Aorta (tissue), 5 donors: ENCODE measurements around the gene NRL. TPM values are rescaled to one million over a fixed set of nuclear protein-coding genes. Genes with fewer than 3 reads are reported as not detected.

Experiments
- ATAC-seq: fragments of 200-7000 bp; cut with Tn5 transposase; one replicate; pipeline ENCODE4 v1.9.1; 2022; ENCODE audit warnings: moderate library complexity; ENCODE audit not compliant: low FRiP score
- DNase-seq, 2 donors: peaks; one replicate each; pipeline ENCODE4 v3.0.0-alpha.2; 2020
- H3K27ac ChIP-seq, 2 donors: one replicate each; pipeline ENCODE4 v1.5.1; 2013; ENCODE audit warnings: low read length in 2 of 2, mild to moderate bottlenecking in 2 of 2, moderate library complexity in 2 of 2, control low read depth in 1 of 2, inconsistent platforms in 1 of 2, low read depth in 1 of 2
- H3K27me3 ChIP-seq, 2 donors: one replicate each; pipeline ENCODE4 v1.6.1; 2013; ENCODE audit warnings: control low read depth in 1 of 2, low read length in 1 of 2, mild to moderate bottlenecking in 1 of 2, moderate library complexity in 1 of 2; ENCODE audit not compliant: insufficient read depth in 2 of 2, control insufficient read depth in 1 of 2
- H3K36me3 ChIP-seq, 2 donors: one replicate each; pipeline ENCODE4 v1.6.1; 2013; ENCODE audit warnings: control low read depth in 1 of 2, low read length in 1 of 2, mild to moderate bottlenecking in 1 of 2; ENCODE audit not compliant: insufficient read depth in 2 of 2, control insufficient read depth in 1 of 2
- H3K4me1 ChIP-seq, 2 donors: one replicate each; pipeline ENCODE4 v1.6.1; 2013; ENCODE audit warnings: low read length in 2 of 2, control low read depth in 1 of 2, mild to moderate bottlenecking in 1 of 2, moderate library complexity in 1 of 2; ENCODE audit not compliant: insufficient read depth in 2 of 2, control insufficient read depth in 1 of 2
- H3K4me3 ChIP-seq, 2 donors: one replicate each; pipeline ENCODE4 v1.5.1; 2013; ENCODE audit warnings: low read length in 2 of 2, control low read depth in 1 of 2, mild to moderate bottlenecking in 1 of 2
- H3K9me3 ChIP-seq: one replicate; pipeline ENCODE4 v1.6.1; 2013; ENCODE audit warnings: mild to moderate bottlenecking, low read length; ENCODE audit not compliant: control insufficient read depth
- WGBS, 2 donors: extraction: QIAGEN DNeasy Blood & Tissue Kit; methylation state at CpG; one replicate each; pipeline ENCODE4 v1.1.7; 2013; 5-methylcytosine and 5-hydroxymethylcytosine counted together
- intact Hi-C, 2 donors: fragments of 100-400 bp; cut with DNase I; formaldehyde crosslinking; loops; one replicate each; pipeline versions ENCODE4 v1.14.2 to v1.15.0; 2022
- polyA plus RNA-seq, 2 donors: library from polyadenylated mRNA; stranded (reverse); fragments of 200-250 nt; gene quantifications; one replicate each; pipeline ENCODE4 v1.2.3, GENCODE V29; 2013
- total RNA-seq, 2 donors: library from RNA; stranded (reverse); fragmentation: NEBNext Ultra II Directional; extraction: Animal tissue kit (Norgen Biotek cat#: 25700); gene quantifications; one replicate each; pipeline ENCODE4 v1.2.1, GENCODE V29; 2021
- donor health status: healthy with polysubstance abuse.
- donor health status: Bipolar disorder and iron deficiency.
- donor health status: DM: no; HTN: no; CAD: no.
- donor health status: DM: no; HTN: no; CAD: no.
- donor health status: DM: yes; HTN: yes; CAD: no.

NRL gene
- total and polyA plus RNA-seq, 4 donors = 0.63 to 1.4 (median 1.2) TPM

DNA sequence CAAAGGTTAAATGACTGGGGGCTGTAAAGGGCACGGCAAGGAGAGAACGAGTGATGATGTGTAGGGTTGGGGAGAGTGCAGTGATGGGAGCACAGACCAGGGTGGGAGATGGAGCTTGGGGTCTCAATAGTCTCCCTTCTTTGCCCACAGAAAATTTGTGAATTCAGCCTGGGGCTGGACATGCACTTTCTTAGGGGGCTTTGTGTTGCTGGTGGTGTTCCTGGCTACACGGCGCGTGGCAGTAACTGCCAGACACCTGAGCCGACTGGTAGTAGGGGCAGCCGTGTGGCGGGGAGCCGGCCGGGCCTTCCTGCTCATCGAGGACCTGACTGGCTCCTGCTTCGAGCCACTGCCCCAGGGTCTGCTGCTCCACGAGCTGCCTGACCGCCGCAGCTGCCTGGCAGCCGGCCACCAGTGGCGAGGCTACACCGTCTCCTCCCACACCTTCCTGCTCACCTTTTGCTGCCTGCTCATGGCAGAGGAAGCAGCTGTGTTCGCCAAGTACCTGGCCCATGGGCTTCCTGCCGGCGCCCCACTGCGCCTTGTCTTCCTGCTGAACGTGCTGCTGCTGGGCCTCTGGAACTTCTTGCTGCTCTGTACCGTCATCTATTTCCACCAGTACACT lies 17.4 kb upstream of the NRL start:
- no peaks in the 10 kb centered on the region for H3K36me3 ChIP-seq
- no peaks in the 10 kb centered on the region for H3K27me3 ChIP-seq
- H3K4me3 ChIP-seq = no peak overlapping the region
- intact Hi-C loops = no loop called here
- no peaks in the 10 kb centered on the region for H3K9me3 ChIP-seq
- H3K4me1 ChIP-seq = no peaks in the 10 kb centered on the region
- DNase-seq (peak; percentile 36 to 67), ATAC-seq (no peak)
- H3K27ac ChIP-seq = no peak overlapping the region
- 82 to 90% methylated on average over 24 of the region's 24 CpGs for WGBS, 2 donors

DNA sequence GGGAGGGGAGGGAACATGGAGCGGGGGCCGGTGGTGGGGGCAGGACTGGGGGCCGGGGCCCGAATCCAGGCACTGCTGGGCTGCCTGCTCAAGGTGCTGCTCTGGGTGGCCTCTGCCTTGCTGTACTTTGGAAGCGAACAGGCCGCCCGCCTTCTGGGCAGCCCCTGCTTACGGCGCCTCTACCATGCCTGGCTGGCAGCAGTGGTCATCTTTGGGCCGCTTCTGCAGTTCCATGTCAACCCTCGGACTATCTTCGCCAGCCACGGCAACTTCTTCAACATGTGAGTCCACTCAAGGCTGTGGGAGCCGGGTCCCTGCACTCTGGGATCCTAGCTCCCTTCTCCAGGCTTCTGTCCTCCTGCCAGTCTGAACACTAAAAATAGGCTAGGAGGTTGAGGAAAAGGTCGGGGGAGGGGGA lies 16.8 kb upstream of the NRL start:
- H3K27me3 ChIP-seq = no peaks in the 10 kb centered on the region
- H3K27ac ChIP-seq = no peak overlapping the region
- no peaks in the 10 kb centered on the region for H3K36me3 ChIP-seq
- 60 to 78% methylated on average over 13 to 15 of the region's 15 CpGs for WGBS, 2 donors
- H3K9me3 ChIP-seq = no peaks in the 10 kb centered on the region
- DNase-seq = peak; percentile 33 to 61
- H3K4me1 ChIP-seq = no peaks in the 10 kb centered on the region
- H3K4me3 ChIP-seq = no peak overlapping the region
- ATAC-seq = no peak
- intact Hi-C loops = no loop called here

DNA sequence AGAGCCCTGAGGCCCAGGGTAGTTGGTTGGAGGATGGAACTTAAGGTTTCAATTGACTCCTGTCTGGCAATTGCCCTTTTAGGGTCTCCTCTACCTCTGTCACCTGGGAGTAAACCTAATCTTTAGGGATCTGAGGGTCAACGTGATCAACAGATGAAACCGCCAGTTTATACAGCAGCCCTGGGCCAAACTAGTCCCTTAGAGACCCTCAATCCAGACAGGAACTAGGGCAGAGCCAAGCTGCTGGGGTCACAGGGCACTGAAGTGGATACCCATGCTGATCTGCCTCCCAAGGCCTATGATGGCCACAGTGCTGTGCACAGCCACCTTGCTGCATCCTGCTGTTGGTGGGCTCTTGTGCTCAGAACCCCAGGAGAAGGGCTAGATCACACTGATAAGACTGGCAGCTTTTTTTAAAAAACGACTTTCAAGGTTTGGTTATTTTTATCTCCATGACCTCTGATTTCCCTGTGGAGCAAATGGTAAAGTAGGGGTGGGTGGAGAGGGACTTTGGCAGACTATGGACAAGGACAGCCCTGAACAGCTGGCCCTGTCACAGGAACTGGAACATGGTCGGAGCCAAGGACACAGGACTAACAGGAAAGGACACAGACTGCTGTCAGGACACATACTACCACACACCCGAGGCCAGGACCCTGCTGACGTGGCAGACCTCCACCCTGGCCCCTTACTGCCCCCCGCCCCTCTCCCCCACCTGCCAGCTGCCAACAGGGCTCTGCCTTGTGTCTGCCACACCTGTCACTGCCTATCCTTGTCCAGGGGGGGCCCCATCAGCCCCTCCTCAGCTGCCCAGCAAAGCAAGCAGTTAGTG lies 16.2 kb upstream of the NRL start:
- ATAC-seq = no peak
- peak; percentile 29 to 72 for DNase-seq
- Histone ChIP-seq H3K9me3 (no peaks in the 10 kb centered on the region), H3K27ac (no peak overlapping the region), H3K27me3 (no peaks in the 10 kb centered on the region), H3K36me3 (no peaks in the 10 kb centered on the region), H3K4me3 (no peak overlapping the region), H3K4me1 (no peaks in the 10 kb centered on the region)
- WGBS, 2 donors = 64% methylated on average over 5 to 7 of the region's 7 CpGs
- intact Hi-C loops = no loop called here

DNA sequence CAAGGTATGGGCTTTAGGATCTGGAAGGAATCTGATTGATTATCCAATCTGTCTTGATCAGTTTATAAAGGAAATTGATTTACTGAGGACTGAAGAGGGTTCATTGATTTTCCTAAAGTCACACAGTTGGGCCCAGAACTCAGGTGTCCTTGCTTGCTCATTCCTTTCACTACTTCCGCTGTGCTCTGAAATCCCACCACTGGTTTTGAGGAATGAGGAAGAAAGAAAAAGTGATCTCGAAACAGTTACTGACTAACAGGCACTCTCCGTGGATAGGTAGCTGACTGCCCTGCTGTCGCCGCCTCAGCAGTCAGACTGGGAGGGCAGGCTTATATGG lies 15.6 kb upstream of the NRL start, which contains the start of gene FITM1:
Gene FITM1, plus strand, starts transcription at position 280 of the 337 bp plus-strand sequence. CDS start 905 bp downstream, outside the sequence.
- WGBS, 2 donors = 93 to 95% methylated on average over 5 of the region's 5 CpGs

DNA sequence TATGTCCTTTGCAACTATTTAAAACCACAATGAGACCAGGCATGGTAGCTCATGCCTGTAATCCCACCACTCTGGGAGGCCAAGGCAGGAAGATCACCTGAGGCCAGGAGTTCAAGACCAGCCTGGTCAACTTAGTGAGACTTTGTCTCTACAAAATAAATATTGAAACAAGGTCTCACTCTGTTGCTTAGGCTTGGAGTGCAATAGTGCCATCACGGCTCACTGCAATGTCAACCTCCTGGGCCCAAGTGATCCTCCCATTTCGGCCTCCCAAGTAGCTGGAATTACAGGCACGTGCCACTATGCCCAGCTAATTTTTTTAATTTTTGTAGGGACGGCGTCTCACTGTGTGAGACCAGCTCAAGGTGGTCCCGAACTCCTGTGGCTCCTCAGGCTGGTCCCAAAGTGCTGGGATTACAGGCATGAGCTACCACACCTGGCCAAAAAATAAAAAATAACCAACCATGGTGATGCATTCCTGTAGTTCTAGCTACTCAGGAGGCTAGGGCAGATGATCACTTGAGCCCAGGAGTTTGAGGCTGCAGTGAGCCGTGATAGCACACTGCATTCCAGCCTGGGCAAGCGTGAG lies 14.8 kb upstream of the NRL start:
- peak in 1 of 2 donors; percentile 16 for DNase-seq
- intact Hi-C loops = no loop called here
- H3K36me3 ChIP-seq = no peaks in the 10 kb centered on the region
- H3K4me3 ChIP-seq = no peak overlapping the region
- no peaks in the 10 kb centered on the region for H3K27me3 ChIP-seq
- no peaks in the 10 kb centered on the region for H3K9me3 ChIP-seq
- no peak overlapping the region for H3K27ac ChIP-seq
- WGBS, 2 donors = 88 to 91% methylated on average over 8 of the region's 8 CpGs
- no peaks in the 10 kb centered on the region for H3K4me1 ChIP-seq
- ATAC-seq = no peak

More for the DNA sequence above, 15.6 kb upstream of the NRL start, which contains the start of gene FITM1:
- ATAC-seq (no peak), DNase-seq (no peak)
- no peak within 1 kb of the TSS for H3K4me3 ChIP-seq
- H3K4me1 ChIP-seq = no peaks in the 10 kb centered on the region
- intact Hi-C loops = no loop called here
- H3K27ac ChIP-seq = no peak within 1 kb of the TSS
- H3K9me3 ChIP-seq = no peaks in the 10 kb centered on the region
- no peaks in the 10 kb centered on the region for H3K36me3 ChIP-seq
- H3K27me3 ChIP-seq = no peaks in the 10 kb centered on the region

DNA sequence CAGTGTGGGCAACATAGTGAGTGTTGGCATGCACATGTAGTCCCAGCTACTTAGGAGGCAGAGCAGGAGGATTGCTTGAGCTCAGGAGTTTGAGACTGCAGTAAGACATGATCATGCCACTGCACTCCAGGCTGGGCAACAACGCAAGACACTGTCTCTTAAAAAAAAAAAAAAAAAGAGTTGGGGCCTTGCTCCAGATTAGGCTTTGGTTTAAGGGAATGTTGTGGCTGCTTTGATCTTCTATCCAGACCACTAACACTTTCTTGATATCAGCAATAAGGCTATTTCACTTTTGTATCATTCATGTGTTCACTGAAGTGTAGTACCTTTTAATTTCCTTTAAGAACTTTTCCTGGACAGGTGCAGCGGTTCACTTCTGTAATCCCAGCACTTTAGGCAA lies 12.9 kb upstream of the NRL start:
- H3K4me1 ChIP-seq = no peaks in the 10 kb centered on the region

DNA sequence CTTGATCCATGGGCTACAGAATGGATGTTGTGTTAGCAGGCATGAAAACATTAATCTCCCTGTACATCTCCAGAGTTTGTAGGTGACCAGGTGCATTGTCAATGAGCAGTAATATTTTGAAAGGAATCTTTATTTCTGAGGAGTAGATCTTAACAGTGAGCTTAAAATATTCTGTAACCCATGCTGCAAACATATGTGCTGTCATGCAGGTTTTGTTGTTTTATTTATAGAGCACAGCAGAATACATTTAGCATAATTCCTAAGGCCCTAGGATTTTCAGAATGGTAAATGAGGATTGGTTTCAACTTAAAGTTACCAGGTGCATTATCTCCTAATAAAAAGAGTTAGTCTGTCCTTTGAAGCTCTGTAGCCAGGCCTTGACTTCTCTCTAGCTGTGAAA lies 12.2 kb upstream of the NRL start:
- Histone ChIP-seq H3K4me1 (no peaks in the 10 kb centered on the region), H3K9me3 (no peaks in the 10 kb centered on the region), H3K27ac (no peak overlapping the region), H3K4me3 (no peak overlapping the region), H3K36me3 (peaks cover 0 to 4% of the 10 kb centered on the region in 2 donors), H3K27me3 (no peaks in the 10 kb centered on the region)
- DNase-seq = no peak
- intact Hi-C loops = no loop called here
- no peak for ATAC-seq

More for the DNA sequence above, 12.9 kb upstream of the NRL start:
- H3K27me3 ChIP-seq = no peaks in the 10 kb centered on the region
- no peak overlapping the region for H3K27ac ChIP-seq
- intact Hi-C loops = no loop called here
- WGBS, 2 donors = 87 to 88% methylated on average over 2 of the region's 2 CpGs
- H3K36me3 ChIP-seq = peaks cover 0 to 4% of the 10 kb centered on the region in 2 donors
- ATAC-seq (no peak), DNase-seq (no peak)
- no peaks in the 10 kb centered on the region for H3K9me3 ChIP-seq
- no peak overlapping the region for H3K4me3 ChIP-seq

DNA sequence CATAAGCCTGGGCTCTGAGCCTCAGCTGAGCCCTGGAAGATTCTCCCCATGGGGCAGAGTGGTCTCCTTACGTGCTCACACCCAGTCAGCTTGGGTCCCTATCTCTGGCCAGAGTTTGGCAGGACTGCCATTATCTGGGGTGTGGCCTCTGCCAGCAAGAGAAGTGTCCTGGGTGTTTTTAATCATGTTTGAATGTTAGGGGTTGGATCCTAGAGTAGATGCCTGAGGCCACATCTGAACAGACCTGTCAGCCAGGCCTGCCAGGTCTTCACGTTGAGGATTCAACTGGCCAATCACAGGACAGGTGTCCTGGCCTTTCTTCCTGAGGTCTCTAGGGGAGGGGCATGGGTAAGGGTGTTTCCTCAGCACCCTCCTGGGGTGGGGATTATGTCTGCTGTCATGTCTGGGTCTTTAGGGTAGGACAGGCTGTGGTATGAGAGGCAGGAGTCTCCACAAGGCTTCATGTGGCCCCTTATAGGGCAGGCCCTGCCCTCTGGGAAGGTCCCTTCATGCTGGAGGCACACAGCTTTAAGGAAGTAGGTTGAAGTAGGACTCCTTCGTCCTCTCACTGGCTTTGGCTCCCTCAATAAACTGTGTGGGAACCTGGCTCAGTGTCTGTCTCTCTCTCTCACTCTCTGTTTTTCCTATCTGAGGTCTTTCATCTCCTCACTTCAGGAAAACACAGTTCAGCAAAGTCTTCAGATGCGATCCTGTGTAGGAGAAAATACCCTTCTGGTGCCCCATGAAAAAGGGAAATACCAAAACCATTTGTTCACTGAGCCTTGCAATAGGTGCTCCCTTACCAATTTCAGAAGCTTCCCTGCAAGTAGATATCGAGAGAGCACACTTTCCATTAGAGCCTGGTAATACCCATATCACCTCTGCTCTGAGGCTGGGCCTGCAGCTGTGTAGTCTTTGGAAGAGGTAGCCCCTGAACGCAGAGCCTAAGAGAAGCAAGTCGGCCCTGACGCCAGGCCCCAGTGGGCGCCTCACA lies 9.0 kb upstream of the NRL start:
- intact Hi-C loops = no loop called here
- peaks cover 0 to 8% of the 10 kb centered on the region in 2 donors for H3K36me3 ChIP-seq
- no peaks in the 10 kb centered on the region for H3K27me3 ChIP-seq
- no peaks in the 10 kb centered on the region for H3K9me3 ChIP-seq
- ATAC-seq (no peak), DNase-seq (peak; percentile 29 to 44)
- no peak overlapping the region for H3K4me3 ChIP-seq
- H3K4me1 ChIP-seq = no peaks in the 10 kb centered on the region
- WGBS, 2 donors = 84 to 87% methylated on average over 9 of the region's 9 CpGs
- no peak overlapping the region for H3K27ac ChIP-seq
